Colon (tissue), 2 donors: ENCODE measurements around the gene MAP3K21.

Source experiments
- FAIRE-seq: peaks from 2 replicates; lab custom pipeline; 2012; peaks lifted over from hg19 to GRCh38; lab: Jason Lieb, UNC
- donor health status: control.
- donor health status: control.

The MAP3K21 gene

DNA sequence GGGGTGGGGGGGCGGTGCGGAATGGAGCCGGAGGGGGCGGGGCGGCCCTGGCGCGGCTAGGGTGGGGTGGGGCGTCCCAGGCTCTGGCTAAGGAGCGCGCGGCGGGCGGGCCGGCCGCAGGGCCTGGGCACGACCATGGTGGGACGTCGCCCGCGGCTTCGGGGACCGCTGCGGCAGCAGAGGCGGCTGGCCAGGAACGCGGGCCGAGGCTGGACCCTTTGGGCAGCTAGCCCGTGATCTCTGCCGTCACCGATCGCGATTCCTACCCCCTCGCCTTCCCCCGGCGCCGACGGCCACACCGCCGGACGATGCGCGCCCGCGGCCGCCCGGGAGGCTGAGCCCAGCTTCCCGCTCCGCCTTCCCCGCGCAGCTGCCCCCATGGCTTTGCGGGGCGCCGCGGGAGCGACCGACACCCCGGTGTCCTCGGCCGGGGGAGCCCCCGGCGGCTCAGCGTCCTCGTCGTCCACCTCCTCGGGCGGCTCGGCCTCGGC, at the start of gene MAP3K21:
Gene MAP3K21, plus strand, starts transcription at position 74 of the 491 bp plus-strand sequence. Its CDS starts 305 bp downstream, at position 379.
- no peak for FAIRE-seq

DNA sequence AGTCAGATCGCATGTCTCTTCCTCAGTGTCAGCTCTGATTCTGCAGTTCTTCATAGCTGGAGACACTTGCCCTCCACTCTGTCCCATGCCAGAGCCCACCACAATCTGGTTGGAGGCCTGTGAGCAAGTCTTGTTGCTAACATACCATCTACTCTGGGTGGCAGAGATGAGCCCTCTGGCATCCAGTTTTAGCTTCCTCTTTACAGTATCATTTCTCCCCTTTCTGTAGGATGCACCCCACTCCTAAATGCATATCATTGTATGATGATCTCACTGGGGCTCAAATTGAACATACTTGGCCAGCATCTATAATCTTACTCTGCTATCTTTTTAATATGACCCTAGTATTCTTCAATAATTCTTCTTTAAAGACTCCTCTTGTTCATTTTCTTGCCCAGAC, 48.9 kb upstream of the MAP3K21 start:
- no peak for FAIRE-seq

DNA sequence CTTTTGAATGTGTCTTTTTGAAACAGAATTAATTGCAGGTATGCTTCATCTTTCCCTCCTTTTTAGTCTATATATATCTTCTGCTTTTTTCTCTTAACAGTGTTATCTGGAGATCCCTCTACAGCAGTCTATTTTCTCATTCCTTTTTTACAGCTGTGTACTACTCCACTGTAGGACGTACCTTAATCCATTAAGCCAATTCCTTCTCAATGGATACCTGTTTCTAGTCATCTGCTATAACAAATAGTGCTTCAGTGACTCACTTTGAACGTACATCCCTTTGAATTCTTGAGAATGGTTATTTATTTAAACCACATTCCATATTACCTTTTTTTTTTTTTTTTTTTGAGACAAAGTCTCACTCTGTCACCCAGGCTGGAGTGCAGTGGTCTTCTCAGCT, 47.6 kb upstream of the MAP3K21 start:
- FAIRE-seq, result no peak

DNA sequence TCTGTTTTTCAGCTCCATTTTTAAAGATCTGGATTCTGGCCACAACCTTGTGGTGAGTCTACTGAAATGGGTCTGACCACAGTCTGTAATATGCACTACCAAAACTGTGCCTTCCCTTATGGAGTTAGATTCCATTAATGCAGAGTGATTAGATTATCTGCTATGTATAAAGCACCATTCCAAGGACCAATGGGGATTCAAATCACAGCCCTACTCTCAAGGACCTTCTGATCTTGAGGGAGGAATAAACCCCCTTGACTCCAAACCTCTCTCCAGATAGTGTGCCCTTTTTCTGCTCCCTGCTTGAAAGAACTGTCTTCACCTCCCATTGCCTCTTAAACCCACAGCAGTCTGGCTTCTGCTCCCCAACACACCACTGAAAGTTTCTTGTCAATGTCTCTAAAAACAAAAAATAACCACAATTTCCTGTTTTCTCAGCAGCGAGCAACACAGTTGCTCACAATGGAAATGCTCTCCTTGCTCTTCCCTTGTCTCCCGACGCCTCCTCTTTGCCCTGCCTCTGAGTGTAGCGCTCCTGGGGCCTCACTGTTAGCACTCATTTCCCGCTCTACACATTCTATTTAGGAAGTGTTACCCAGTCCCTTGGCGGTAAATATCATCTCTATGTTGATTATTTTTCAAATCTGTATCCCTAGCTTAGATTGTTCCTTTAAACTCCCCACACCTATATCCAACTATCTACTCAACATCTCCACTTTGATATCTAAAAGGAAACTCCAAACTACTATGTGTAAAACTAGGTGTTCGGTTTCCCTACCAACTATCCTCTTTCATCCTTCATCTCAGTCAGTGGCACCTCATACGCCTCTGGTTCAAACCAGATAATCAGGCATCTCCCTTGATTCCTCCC, 45.6 kb upstream of the MAP3K21 start:
- no peak for FAIRE-seq

DNA sequence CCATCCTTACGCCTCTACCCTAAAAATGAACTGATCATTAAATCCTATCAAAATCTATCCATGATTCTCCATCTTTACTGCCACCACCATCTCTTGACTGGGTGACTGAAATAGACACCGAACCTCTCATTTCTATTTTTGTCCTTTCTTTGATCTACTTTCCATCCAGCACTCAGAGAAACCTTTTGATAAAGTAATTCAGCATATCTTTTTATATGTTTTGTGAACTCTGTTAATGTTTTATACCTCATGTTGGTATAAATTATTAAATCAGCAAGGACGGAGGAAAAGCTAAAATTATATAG, 45.0 kb upstream of the MAP3K21 start:
- no peak for FAIRE-seq

DNA sequence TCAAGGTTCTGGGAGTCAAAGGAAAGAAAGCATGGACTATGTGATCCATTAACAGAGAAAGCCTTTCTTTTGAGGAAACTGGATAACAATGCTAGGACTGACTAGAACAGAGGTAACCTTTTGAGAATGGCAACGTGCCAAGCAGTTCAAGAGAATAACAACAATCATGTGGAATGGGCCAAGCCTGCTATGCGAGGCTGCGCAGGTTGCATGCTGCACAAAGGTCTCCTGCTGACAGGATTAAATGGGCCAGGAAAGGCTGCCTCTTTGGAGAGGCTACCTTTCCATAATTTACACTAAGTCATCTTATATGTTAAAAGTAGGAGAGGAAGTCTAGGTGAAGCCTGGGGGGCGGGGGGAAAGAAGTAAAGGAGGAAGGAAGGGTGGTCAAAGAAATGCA, 37.8 kb upstream of the MAP3K21 start:
- no peak for FAIRE-seq

DNA sequence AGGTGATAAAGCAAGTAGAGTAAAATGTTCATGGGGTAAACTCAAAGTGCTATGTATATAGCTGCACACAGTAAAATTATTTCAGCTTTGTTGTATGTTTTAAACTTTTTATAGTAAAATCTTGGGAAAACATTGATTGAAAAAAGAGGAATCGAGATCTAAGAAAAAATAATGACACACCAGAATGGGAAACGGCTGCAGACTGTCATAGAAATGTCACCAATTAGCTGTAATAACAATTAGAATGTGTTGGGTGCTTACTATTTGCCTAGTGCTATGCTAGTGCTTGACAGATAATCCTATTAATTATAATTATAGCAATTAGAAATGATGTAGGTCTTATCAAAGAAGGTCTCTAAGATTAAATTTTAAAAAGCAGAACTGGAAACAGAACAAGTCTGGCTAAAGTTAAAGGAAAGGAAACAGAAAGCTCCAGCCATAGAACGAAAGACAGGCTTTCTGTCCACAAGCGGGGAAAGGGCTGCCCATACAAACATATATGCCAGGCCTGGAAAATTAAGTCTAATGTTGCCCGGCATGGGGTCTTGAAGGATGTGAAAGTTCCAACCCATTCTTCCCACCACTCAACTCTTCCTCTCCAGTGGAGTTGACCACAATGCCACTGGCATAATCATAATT, 37.0 kb upstream of the MAP3K21 start:
- FAIRE-seq, result no peak

DNA sequence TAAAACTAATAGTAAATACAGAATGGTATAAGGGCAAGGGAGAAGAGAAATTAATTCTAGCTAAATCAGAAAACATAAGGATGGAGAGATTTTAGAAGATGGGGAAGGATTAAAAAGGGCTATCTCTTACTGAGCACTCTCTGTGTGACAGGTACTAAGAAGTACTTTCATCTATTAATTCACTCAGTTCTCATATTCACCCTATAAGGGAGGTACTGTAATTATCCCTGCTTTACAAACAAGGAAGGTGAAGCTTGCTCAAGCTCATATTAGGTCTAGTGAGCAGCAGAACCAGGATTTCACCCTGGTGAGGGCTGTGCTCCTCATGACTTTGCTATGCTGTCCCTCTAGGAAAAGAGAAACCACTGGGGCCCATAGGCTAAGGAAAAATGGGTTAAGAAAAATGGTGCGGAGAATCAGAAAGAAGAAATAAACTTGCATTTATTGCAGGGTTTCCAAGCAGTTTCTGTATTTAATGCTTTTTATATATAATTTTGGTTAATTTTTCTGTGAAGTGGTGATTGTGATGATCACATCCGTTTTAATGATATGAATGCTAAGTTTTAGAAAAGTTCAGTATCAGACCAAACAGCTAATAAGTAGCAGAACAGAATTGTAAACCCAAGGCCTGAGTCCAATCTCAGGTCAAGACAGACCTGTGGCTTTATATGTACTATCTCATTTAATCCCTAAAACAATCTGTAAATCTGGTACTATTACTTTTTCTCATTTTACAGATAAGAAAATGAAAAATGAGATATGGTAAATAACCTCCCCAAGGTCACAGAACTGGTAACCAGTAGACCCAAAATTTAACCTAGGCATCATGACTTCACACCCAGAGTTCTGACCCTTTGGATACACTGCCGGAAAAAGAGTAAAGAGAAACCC, 33.7 kb upstream of the MAP3K21 start:
- FAIRE-seq, result no peak

DNA sequence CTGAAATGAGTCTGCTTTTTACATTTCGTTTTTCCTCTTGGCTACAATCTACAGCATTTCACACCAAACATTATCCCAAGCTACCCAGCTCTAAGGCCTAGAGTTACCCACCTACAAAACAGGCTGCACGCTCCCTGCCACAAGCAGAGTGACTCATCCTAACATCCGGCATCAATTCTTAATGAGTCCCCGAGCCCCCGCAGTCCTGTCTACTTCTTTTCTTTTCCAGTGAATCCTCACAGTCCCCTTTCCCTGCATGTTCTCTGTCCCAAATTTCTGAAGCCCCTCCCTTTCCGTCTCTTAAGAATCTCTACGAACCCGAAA, 32.6 kb upstream of the MAP3K21 start:
- no peak for FAIRE-seq

DNA sequence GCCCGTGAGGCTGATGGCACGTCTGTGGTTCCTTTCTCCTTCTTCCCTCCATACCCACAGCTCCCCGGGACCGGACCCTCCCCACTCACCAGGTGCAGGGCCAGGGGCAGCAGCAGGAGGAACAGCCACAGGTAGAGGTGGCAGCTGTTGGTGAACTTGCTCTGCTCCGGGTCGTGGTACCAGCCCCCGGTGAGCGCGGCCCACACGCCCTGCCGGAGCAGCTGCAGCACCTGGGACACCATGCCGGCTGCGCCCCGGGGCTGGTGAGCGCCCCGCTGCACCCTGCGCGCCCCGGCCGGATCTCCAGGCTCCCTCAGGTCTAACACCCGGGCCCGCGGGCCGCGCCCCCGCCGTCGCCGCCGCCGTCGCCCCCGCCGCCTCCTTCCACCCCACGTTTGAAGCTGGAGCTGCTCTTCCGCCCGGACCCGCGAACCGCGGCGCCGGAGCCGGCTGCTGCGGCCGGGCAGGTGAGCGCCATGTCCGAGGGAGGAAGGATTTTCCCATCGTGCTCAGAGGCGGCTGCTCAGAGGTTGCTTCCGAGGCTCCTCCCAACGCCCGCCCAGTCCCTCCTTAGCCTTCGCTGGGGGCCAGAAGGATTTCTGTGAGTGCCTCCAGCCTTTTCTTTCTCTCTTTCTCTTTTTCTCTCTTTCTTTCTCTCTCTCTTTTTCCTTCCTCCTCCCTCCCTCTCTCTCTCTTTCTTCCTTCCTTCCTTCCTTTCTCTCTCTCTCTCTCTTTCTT, 32.1 kb upstream of the MAP3K21 start, which contains the start of gene PCNX2:
Gene PCNX2, minus strand, starts transcription at position 489 of the 738 bp plus-strand sequence. Its CDS starts 247 bp downstream, at position 242.
- FAIRE-seq, result no peak

DNA sequence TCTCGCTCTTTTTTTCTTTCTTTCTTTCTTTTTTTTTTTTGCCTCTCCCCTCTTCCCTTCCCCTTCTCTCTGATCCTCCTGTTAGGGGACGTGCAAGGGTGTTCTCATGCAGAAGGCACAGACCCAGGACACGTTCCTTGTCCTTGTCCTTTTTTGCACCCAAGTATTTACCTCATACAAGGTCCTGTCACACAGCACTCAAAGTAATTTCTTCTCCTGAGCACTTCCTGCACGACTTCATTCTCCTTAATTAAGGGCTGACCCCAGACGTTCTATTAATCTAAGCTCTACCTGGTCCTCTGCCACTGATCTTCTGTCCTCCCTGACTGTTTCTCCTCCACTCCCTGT, 31.6 kb upstream of the MAP3K21 start:
- no peak for FAIRE-seq

DNA sequence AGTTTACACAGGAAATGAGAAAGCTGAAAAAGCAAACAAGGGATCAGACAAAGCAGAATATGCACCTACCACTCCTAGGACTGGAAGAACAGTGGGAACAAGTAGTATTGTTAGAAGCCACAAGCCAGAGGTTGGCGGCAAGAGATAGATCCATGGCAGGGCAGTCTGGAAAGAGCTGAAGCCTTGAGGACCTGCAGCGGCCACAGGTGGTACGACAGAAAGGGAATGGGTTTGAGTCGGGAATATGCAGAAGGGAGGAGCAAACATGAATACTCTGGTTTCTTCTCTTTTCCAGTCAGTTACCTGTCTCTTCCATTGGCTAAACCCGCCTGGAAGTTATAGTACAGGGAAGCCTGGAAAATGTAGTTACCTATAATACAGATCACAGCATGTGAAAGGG, 28.1 kb upstream of the MAP3K21 start:
- no peak for FAIRE-seq

DNA sequence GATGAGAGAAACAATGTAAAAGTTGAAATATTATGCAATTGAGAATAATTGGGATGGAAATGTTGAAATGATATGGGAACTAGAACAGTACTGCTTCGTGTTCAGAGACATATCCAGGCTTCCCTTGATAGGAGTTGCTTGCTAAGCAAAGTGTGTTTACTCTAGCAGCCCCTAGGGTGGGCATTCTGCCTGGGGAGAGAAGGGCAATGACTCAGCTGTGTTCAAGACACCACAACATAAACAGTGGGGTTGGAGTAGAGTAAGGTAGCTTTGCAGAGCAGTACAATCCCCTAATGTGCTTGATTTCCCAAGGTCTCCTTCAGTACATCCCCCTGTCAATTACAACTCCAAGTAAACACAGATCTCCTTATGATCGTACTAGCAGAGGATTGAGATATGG, 27.2 kb upstream of the MAP3K21 start:
- no peak for FAIRE-seq

DNA sequence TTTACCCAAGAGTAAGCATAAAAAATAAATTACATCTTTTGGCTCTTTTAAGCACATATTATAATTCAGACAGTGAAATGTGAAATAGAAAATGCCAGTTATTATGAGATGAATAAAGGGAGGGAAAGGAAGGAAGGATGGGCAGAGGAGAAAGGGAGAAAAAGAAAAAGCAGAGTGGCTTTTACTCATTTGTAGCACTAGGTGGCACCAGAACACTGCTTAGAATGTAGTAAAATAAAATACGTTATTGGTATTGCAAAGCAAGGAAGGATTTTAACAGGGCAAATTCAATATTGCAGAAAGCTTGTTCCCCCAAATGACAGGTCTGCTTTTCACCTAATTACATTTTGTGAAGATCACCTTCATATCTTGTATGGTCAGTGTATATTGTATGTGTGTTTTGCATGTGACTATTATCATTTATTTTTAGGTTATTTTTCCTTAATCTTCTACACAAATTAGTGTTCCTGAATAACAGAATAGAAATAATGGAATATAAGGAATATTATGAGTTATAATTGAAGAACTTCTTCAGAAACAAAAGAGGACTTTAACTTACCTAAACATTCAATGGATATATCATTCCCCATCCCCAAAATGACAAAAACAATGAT, 22.9 kb upstream of the MAP3K21 start:
- peak; percentile 28 for FAIRE-seq

DNA sequence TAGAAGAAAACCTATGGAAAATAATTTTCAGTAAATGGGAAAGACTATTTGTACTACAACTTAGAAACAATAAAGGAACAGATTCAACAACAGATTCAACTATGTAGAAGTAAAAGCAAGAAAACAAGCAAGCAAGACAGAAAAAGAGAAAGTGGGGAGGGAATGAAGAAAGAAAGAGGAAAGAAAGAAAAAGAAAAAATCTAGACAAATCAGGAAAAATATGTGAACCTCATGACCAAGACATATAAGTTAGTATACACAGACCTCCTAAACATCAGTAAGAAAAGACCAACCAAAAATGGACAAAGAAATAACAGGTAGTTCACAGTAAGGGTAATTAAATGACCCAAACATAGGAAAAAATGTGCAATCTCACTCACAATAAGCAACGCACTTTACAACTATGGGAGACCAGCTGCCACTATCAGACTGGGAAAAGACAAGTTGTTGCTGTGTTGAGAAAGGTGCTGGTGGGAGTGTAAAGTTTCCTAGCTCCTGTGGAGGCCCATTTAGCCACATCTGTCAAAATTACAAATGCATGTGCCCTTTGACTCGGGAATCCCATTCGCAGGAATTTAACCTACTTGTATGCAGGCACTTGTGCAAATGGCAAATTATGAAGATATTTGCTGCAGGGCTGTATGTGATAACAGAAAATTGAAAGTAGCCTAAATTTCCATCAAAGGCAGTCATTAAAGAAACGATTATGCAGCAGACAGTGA, 13.9 kb upstream of the MAP3K21 start:
- no peak for FAIRE-seq

DNA sequence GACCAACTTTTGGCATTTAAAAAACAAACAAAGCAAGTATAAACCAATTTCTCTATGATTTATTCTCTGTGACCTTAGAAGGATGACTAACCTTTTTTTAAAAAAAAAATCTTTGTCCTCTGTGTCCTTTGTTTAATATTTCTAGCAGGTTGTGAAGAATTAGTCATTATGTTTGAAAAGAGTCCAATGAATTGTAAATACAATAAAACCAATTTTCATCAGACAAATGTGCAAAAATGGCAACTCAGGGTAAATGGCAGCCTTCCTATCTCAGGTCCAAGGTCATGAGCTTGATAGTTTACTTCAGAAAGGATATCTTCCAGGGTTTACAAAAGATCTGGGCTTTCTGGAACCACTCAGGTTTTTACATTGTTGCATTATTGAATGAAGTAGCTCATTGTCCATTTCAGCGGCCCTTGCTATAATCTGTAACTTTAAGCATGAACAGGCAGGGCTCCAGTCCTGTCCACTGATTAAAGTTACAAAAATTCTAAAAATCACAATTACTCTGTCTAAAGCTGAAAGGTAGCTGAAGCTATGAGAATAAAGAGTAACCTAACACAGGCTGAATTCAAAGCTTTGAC, 11.7 kb upstream of the MAP3K21 start:
- FAIRE-seq, result no peak

DNA sequence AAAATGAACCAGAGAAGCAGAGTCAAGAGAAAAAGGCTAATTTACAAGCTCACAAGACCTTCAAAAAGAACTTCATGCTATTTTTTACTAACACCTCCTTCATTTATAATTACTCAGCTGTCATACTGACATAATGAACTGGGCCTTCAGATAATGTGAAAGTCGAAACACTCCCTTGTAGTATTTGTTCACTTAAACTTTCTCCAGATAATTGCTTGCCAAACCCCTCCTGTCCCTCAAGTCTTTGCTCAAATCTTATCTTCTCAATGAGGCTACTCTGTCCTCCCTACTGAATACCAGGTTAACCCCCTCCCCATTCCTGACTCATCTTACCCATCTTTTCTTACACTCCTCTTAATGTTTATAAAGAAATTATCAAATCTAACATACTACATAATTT, 11.1 kb upstream of the MAP3K21 start:
- FAIRE-seq, result no peak

DNA sequence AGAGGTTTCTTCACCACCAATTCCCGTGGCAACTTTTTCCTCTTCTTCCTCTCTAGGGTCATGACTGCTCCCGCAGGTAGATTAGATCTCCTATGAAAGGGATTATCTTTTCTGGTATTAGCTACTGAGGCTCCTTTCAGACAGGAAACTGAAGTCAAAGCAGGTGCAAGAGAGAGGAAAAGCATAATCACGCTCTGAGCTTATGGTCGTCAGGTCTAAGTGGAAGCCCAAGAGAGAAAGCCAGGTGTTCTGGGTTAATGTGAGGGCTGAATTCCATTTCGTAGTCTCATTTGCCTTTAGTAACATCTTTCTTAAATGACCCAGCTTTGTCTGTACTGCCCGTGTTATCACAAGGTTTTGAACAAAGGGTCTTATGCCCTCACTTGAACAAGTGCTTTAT, 8.3 kb upstream of the MAP3K21 start:
- no peak for FAIRE-seq

DNA sequence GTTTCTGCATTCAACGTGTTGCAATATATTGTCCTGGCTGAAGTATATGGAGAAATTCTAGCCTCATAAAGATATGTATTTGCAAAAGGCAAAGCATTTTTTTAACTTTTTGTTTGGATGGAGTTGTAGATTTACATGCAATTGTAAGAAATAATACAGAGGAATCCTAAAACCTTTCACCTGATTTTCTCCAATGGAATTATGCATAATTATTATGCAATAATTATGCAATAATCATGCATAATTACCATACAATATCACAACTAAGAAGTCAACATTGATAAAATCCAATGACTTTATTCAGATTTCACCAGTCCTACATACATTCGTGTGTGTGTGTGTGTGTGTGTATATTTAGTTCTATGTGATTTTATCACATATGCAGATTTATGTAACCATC, 7.5 kb upstream of the MAP3K21 start:
- FAIRE-seq, result no peak

DNA sequence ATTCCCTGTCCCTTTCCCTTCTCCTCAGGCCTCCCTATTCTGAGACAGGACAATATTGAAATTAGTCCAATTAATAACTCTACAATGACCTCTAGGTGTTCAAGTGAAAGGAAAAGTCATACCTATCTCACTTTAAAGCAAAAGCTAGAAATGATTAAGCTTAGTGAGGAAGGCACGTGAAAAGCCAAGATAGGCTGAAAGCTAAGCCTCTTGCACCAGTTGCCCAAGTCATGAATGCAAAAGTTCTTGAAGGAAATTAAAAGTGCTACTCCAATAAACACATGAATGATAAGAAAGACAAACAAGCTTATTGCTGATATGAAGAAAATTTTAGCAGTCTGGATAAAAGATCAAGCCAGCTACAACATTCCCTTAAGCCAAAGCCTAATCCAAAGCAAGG, 3.8 kb upstream of the MAP3K21 start:
- FAIRE-seq, result no peak

DNA sequence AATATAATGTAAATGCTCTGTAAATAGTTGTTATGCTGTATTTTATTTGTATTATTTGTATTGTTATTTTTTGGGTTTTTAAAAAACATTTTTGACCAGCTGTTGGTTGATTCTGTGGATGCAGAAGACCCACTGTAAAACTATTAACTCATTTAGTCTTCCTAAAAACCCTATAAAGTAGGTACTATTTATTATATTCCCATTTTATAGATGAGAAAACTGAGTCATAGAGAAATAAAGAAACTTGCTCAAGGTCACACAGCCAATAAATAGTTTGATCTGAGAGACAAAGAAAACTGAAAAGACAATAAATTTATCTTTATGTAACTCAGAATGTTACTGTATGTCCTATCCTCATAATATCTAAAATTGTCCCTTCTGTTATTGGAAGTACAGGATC, 1.2 kb upstream of the MAP3K21 start:
- FAIRE-seq, result no peak
